GM04504 (cell line): ENCODE measurements around the gene PLXNA3.

Experiments
- DNase-seq: peaks from one replicate; pipeline ENCODE4 v3.0.0-alpha.2; 2012; ENCODE audit warnings: low read depth

Gene PLXNA3

DNA sequence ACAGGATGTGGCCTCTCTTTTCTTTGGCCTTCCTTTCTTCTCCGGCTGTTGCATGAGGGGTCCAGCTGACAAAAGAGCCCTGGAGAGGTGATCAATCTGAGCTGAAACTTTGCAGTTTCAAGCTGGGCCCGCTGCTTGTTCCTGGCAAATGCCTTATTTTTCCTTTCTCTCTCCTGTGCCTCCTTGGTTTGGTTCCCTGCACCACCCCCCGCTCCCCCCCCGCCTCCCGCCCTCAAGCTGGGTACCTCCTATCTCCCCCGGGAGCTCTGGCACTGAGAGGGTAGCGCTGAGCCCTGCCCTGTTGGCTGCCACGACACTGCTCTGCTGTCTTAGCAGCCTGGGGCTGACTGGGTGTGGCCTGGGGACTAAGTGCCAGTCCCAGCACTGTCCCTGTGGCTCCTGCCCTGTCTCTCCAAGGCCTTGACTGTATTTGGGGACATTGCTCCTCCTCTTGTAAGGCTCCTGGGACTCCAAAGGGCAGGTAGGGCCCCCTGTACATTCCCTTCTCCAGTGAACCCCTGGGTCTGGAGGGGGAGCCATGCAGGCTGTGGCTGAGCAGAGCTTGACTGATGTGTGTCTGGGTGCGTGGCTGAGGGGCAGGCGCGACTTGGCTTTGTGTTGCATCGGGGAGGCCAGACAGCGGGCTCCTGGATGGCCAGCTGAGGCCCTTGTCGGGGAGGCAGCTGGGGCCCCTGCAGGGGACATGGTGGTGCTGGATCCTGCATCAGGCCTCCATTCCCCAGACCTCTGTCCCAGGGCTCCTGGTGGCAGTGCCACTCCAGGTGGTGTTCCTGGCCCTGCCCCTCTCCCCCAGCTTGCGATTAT lies 1.1 kb downstream of the PLXNA3 start:
- no peak for DNase-seq

DNA sequence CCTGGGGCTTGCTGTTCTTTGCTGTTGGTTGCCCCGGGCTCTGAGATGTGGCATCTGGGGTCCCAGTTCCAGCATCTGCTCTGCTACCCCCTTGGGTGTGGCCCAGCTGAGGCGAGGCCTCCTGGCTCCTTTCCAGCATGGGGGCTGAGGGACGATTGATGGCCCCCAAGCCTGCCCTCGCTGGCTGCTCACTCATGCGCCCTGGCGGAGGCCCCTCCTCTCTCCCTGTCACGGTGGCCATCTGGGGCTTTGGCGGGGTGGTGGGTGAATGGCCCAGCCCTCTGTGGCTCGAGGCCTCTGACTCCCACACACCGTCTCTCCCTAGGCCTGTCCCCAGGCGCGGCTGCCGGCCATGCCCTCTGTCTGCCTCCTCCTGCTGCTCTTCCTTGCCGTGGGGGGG lies 1.8 kb downstream of the PLXNA3 start:
- DNase-seq = no peak

DNA sequence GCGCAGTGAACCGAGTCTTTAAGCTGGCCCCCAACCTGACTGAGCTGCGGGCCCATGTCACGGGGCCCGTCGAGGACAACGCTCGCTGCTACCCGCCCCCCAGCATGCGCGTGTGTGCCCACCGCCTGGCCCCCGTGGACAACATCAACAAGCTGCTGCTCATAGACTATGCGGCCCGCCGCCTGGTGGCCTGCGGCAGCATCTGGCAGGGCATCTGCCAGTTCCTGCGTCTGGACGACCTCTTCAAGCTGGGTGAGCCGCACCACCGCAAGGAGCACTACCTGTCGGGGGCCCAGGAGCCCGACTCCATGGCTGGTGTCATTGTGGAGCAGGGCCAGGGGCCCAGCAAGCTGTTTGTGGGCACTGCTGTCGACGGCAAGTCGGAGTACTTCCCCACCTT lies 2.2 kb downstream of the PLXNA3 start:
- no peak for DNase-seq

DNA sequence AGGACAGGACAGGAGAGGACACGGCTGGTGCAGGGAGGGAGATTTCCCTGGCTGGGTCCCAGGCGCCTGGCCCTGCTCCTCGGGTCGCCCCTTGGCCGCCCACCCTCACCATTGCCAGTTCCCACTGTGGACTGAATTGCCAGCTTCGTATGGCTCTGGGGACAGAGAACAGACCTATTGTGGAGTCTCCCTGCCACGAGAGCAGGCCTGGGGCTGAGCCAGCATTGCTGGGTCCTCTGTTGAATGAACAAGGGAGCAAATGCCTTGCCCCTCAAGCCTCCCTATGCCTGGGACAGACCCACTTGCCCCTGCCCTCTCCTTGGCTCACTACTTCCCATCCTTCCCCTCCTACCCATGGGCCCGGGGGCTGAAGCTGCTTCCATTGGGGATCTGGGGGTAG lies 4.3 kb downstream of the PLXNA3 start:
- DNase-seq = no peak

DNA sequence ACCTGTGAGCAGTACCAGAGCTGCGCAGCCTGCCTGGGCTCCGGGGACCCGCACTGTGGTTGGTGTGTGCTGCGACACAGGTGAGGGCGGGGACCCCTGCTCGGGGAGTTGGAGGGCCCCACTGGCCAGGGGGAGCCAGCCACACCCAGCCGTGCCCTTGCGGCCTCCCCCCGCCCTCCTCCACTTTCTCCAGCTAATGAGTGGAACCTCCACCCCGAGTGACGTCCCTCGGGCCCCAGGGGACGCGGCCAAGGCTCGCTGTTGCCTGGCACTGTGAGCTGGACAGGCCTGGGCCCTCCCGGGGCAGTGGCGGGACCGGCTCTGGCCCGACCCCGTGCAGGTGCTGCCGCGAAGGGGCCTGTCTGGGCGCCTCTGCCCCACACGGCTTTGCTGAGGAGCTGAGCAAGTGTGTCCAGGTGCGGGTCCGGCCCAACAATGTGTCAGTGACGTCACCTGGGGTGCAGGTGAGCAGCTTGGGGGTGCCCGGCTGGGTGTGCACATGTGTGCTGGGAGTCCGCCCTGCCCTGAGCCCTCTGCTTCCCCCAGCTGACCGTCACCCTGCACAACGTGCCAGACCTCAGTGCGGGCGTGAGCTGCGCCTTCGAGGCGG lies 5.6 kb downstream of the PLXNA3 start:
- no peak for DNase-seq

DNA sequence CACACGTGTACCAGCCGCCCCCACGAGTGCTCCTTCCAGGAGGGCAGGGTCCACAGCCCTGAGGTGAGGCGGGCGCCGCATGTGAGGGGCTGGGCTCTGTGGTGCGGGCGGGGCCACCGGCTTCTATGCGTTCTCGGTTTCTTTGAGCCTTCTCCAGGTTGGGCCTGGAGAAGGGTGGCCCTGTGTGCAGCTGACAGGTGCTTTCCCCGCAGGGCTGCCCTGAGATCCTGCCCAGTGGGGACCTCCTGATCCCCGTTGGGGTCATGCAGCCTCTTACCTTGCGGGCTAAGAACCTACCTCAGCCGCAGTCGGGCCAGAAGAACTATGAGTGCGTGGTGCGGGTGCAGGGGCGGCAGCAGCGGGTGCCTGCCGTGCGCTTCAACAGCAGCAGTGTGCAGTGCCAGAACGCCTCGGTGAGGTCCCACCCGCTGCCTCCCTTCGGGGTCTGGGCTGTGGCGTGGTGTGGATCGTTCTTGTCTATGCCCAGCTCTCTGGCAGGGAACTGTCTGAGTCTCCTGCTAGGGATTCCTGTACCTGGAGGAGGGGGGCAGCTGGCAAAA lies 6.8 kb downstream of the PLXNA3 start:
- DNase-seq = no peak

DNA sequence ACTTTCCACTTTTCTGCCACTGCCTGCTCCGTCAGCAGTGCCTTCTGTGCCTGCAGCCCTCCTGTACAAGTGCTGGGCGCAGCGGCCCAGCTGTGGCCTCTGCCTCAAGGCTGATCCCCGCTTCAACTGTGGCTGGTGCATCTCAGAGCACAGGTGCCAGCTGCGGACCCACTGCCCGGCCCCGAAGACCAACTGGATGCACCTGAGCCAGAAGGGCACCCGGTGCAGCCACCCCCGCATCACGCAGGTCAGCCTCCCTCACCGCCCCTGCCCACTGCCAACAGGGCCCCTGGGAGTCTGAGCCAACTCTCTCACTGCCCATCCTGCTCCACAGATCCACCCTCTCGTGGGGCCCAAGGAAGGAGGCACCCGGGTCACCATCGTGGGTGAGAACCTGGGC lies 7.5 kb downstream of the PLXNA3 start:
- no peak for DNase-seq

DNA sequence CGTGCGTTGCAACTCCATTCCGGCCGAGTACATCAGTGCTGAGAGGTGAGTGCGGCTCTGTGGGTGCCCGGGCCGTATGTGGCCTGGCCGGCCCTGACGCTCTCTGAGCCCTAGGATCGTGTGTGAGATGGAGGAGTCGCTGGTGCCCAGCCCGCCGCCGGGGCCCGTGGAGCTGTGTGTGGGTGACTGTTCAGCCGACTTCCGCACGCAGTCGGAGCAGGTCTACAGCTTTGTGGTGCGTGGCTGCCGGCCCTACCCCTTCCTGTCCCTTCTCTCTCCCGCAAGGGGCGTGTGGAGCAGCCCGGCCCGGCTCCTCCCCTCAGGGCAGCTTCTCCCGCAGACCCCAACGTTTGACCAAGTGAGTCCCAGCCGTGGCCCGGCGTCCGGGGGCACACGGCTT lies 8.0 kb downstream of the PLXNA3 start:
- DNase-seq = no peak

DNA sequence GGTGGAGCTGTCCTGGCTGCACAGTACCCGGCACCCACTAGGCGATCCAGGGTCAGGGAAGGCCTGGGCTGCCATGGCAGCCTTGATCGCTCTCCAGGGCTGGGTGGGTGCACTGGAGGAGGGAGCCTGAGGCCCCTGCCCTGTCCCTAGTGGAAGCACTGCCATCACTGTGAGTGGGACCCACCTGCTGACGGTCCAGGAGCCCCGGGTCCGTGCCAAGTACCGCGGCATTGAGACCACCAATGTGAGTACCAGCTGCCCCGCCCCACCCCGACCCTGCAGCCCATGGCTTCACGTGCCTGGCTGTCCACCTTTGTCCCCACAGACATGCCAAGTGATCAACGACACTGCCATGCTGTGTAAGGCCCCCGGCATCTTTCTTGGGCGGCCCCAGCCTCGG lies 8.8 kb downstream of the PLXNA3 start:
- DNase-seq = no peak

DNA sequence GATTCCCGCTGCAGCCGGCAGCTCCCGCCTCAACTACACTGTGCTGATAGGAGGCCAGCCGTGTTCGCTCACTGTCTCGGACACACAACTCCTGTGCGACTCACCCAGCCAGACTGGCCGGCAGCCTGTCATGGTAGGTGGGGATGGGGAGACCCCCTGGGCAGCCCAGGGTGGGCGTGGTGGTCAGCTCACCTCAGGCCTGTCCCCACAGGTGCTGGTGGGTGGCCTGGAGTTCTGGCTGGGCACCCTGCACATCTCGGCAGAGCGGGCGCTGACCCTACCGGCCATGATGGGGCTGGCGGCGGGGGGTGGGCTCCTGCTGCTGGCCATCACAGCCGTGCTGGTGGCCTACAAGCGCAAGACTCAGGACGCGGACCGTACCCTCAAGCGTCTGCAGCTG lies 9.5 kb downstream of the PLXNA3 start:
- no peak for DNase-seq

DNA sequence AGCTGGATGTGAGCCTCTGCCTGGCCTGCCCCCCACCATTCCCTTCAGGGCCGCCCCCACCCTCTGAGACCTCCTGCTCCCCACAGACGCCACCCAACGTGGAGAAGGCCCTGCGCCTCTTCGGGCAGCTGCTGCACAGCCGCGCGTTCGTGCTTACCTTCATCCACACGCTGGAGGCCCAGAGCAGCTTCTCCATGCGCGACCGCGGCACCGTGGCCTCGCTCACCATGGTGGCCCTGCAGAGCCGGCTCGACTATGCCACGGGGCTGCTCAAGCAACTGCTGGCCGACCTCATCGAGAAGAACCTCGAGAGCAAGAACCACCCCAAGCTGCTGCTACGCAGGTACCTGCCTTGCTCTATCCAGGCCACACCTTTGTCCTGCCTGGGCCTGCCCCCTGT lies 10.1 kb downstream of the PLXNA3 start:
- DNase-seq = no peak

DNA sequence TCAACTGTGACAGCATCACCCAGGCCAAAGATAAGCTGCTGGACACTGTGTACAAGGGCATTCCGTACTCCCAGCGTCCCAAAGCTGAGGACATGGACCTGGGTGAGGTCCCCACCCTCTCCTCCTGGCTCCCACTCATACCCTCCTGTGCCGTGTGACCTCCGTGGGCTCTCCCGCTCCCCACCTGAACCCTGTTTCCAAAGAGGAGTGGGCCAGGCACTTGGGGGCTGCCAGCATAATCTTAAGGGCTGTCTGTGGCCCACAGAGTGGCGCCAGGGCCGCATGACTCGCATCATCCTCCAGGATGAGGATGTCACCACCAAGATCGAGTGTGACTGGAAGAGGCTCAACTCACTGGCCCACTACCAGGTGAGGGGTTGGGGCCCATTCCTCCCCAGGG lies 11.0 kb downstream of the PLXNA3 start:
- no peak for DNase-seq

DNA sequence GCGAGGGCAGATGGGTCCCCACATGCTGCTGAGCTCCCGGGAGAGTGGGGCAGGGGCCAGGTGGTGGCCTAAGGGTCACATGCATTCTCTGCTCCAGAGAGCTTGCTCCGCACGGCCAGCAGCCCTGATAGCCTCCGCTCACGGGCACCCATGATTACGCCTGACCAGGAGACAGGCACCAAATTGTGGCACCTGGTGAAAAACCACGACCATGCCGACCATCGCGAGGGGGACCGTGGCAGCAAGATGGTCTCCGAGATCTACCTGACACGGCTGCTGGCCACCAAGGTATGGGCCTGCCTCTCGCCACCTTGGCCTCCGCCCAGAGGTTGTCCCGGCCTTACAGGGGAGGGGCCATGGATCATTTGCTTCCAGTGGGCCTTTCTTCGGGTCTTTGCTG lies 11.8 kb downstream of the PLXNA3 start:
- no peak for DNase-seq

DNA sequence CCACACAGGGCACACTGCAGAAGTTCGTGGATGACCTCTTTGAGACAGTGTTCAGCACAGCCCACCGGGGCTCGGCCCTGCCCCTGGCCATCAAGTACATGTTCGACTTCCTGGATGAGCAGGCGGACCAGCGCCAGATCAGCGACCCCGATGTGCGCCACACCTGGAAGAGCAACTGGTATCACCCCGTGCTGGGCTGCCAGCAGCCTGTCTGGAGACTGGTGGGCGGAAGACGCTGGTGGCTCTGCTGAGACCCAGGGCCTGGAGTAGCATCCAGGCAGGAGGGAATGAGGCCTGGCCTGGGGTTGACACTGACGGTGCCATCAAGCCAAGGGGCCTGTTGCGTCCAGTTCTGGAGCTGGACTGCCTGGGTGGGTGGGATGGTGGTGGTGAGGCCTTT lies 12.4 kb downstream of the PLXNA3 start:
- no peak for DNase-seq

DNA sequence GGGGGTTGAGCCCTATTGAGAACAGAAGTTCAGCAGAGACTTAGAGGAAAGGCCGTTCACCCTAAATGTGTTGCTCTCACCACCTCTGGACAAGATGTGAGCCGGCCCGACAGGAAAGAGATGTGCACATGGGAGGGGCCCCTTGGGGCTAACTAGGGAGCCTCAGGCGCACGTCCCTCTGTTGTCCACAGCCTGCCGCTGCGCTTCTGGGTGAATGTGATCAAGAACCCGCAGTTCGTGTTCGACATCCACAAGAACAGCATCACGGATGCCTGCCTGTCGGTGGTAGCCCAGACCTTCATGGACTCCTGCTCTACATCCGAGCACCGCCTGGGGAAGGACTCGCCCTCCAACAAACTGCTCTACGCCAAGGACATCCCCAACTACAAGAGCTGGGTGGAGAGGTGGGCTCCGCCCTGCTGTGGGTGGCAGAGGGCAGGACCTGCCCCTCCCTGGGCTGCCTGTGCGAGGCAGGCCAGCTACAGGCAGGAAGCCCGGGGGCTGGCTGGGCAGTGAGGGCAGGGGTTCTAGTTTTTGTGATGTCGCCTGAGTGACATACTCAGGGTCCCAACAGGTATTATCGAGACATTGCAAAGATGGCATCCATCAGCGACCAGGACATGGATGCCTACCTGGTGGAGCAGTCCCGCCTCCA lies 13.0 kb downstream of the PLXNA3 start:
- no peak for DNase-seq

DNA sequence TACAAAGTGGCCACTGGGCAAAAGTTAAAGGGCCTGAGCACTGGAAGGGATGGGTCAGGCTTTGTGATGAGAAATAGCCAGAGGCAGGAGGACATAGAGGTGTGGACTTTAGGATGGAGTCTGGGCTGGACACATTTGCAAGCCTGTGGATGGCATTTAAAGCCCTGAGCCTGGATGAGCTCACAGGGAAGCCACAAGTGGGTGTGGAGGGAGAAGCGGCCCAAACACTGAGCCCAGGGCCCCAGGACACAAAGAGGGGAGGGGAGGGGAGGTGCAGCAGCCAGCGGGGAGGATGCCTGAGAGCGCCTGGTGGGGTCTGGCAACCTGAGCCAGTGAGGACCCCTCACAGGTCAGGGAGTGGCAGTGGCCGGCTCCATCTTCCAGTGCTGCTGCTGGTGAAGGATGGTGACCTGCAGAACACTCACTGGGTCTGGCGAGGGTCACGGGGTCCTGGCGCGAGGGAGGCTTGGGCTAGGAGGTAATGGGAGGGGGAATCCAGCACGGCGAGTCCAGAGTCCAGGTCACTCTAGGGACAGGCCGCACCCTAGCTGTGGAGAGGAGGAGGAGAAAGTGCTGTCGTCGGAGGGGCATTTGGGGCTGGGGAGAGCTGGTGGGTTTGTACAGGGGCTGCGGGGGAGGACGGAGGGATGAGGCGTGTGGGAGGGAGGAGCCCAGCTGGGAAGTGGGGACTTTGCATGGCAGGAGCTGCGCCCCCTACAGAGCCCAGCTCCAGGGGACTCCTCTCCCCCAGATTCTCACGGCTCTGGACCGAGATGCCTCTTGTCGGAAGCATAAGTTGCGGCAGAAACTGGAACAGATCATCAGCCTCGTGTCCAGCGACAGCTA lies 14.0 kb downstream of the PLXNA3 start:
- DNase-seq = no peak

DNA sequence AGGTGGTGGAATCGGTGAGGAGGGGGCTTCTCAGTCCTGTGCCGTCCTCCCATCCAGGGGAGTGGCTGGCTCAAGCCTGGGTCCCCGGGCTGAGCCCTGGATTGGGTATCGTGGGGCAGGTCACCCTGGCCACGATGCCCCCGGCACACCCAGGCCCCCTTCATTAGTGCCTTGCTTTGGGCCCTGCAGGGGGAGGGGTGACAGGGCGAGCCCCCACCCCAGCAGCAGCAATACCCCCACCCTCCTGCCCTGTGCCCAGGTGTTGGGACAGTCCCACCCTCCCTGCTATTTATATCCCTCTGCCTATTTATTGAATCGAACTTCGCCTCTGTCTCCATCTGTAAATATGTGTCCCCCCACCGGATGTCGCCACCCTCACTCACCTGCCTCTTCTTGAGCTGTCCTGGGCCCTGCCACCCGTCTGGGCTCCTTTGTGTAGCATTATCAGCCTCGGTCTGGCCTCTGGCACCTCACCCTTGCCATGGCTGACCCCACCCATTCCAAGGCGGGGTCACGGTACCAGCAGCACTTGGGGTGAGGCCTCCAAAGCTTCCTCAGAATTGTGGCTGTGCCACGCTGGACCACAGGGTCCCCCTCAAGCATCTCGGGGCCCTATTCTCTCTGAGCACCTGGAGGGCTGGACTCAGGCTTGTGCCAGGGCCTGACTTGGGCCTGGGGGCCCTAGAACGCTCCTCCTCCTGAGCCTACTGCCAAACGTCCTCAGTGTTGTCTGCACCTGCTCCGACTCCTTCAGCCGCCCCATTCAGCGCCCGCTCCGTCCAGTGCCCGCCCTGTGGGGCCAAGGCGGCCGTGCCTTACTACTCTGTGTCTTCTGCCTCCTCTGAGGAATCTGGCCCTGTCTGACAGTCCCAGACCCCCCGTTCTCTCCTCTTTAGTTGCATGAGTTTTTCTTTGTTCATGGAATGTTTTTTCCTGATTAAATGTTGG lies 14.9 kb downstream of the PLXNA3 start:
- DNase-seq = no peak

DNA sequence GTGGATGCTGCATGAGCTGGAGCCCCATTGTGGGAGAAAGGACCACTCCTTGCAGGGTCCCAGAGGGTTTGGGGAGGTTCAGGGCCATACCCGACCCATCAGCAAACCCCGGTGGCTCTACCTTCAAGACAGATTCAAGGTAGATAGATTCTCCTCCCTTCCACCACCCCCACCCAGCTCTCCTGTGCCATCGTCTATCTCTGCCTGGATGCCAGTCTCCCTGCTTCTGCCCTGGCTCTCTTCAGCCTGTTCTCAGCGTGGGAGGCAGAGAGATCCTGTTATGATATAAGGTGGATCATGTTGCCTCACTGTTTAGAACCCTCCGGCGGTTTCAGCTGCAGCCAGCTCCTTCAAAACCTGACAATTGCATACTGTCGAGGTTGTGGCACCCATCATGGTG lies 15.6 kb downstream of the PLXNA3 start:
- no peak for DNase-seq

DNA sequence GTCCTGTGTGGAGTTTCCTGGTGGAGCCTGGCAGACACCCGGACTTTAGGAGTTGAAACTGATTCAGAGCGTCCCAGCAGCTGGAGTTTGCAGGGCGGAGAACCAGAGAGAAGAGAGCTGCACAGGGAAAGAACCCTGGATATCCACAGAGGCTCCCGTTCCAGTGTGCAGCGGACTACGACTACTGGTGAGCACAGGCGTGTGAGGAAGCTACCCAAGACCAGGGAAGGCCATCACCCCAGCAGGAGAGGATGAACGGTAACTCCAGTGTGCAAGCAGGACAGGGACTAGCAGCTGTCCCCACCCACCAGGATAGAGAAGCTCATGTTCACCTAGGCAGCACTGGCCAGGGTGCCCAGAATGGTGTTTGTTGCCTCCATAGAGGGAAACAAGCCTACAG lies 18.7 kb downstream of the PLXNA3 start:
- DNase-seq = no peak

DNA sequence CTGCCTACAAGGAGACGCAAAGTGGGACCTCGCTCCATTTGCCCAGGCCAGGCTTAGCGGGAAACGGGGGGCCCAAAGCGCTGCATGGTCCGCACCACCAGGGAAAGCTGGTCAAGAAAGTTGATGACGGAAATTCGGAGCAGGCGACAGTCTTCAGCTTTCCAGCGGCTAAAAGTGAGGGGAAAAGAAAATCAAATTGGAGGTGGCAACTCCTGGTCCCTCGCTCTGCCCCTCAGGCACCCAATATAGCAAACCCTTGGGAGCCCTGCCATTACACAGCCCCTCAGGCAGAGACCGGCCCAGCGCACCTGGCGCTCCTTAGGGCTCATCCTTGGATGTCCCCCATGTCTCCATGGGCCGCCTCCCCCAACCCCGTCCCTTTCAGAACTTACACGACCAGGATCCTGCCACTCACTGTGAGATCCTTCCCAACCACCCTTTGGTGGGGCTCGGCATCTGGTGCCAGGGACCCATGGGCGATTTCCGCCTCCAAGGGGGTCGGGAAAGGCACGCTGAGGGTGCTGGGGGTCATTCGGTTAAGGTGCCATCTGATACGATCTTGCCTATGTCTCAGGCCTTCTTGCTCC lies 19.9 kb downstream of the PLXNA3 start:
- no peak for DNase-seq
